Measurements from ENCODE around the gene HNRNPF.
A peak's percentile ranks its signal among the peaks of the same experiment; 100 is the strongest.

Gene HNRNPF

DNA sequence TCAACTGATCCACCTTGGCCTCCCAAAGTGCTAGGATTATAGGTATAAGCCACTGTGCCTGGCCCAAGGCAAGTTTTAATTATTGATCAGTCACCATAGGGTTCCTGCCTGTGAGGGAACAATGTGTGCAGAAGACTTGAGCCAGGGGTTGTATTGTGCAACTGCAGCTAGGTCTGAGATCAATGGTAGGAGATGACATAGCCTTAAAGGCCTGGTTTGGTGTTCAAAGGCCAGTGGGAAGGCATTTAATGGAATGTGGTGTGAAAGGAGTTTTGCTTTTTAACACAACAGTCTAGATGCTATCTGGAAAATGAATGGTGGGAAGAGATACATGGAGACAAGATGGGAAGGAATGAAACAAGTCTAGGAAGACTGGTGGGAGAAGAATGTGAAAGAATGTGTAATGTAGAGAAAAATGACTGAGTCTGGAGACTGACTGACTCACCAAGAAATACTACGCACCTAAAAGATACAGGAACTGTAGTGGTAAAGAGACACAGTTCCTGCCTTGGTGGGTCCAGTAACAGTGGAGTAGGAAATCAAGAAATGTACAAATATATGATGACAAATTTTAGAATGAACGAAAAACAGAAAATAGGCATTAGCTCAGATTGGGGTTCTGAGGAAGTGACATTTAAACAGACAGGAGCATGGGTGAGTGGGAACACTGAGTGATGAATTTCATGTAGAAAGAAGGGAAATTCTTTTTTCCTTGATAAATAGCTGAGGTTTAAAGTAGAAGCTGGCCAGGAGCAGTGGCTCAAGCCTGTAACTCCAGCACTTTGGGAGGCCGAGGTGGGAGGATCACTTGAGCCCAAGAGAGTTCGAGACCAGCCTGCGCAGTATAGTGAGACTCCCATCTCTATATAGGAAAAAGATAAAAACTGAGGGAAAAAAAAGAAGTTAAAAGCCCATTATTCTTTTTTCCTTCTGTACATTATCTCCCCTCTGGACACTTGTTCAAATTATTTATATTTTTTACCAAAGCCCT lies 9.4 kb downstream of the HNRNPF start:
- no peak overlapping the region for H2AK5ac ChIP-seq (ENCODE audit: low read depth, low read length)
- no peak overlapping the region for H3K23ac ChIP-seq (ENCODE audit: low read depth, low read length, poor library complexity)
- peaks cover 0 to 79% of the 10 kb centered on the region in 2 donors for H3K36me3 ChIP-seq (replicated peaks in 1 of 2; ENCODE audit: control insufficient read depth in 2 of 2, insufficient read depth in 2 of 2, low read length in 2 of 2)
- H4K8ac ChIP-seq (ENCODE audit: low read depth, low read length): no peak overlapping the region
- H2BK5ac ChIP-seq (ENCODE audit: low read length): no peak overlapping the region
- no peak overlapping the region for H3K9ac ChIP-seq (ENCODE audit: low read depth, low read length, poor library complexity)
- H2BK12ac ChIP-seq (ENCODE audit: low read length): no peak overlapping the region
- no peak overlapping the region for H2BK120ac ChIP-seq (ENCODE audit: low read depth, low read length)
- H2BK15ac ChIP-seq (ENCODE audit: low read length): no peak overlapping the region
- no peak overlapping the region for H3K4ac ChIP-seq (ENCODE audit: low read length)
- H3K18ac ChIP-seq (ENCODE audit: low read length): no peak overlapping the region
- H3K27me3 ChIP-seq (ENCODE audit: control insufficient read depth in 3 of 3, insufficient read depth in 3 of 3, low read depth in 1 of 3, low read length in 3 of 3): no peaks in the 10 kb centered on the region
- H3K4me3 ChIP-seq (ENCODE audit: low read length in 2 of 2): no peak overlapping the region
- no peak overlapping the region for H3K14ac ChIP-seq (ENCODE audit: low read length)
- H3K4me2 ChIP-seq (ENCODE audit: insufficient read depth, low read length, poor library complexity, severe bottlenecking): no peak overlapping the region
- H4K91ac ChIP-seq (ENCODE audit: low read depth, low read length, poor library complexity): no peak overlapping the region
- peaks cover 0 to 11% of the 10 kb centered on the region in 2 donors for H3K9me3 ChIP-seq (replicated peaks in 1 of 2; ENCODE audit: control insufficient read depth in 2 of 2, insufficient read depth in 1 of 2, low read depth in 1 of 2, low read length in 2 of 2)
- H3K79me1 ChIP-seq (ENCODE audit: low read depth, low read length): peaks cover 7% of the 10 kb centered on the region
- peaks cover 13 to 15% of the 10 kb centered on the region in 2 donors for H3K4me1 ChIP-seq (ENCODE audit: control insufficient read depth in 2 of 2, insufficient read depth in 1 of 2, low read depth in 1 of 2, low read length in 2 of 2)
- no peak for DNase-seq (ENCODE audit: low spot score)
- WGBS, 2 donors (ENCODE audit: extremely low coverage in 2 of 2, insufficient read length in 2 of 2, insufficient replicate concordance in 1 of 2): no CpG with 5 or more reads among the region's 5 CpGs
- H2AFZ ChIP-seq (ENCODE audit: low read length): no peak overlapping the region
- no peak overlapping the region for H3K27ac ChIP-seq (replicated peaks; ENCODE audit: low read length)

DNA sequence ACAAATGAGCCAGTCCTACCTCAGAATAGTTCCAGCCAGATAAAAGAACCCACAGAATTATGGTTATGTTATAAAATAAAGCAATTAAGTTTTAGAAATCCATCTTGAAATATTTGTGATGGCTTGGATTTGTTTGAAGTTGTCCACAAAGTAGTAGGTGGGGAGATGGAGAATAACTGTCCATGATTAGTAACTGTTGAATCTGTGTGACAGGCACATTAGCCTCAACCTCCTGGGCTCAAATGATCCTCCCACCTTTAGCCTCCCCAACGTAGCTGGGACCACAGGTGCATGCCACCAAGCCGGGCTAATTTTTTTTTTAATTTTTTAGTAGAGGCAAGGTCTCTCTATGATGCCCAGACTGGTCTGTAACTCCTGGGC lies 10.1 kb downstream of the HNRNPF start:
- Histone ChIP-seq H3K18ac (ENCODE audit: low read length) (no peak overlapping the region), H3K4me1 (ENCODE audit: control insufficient read depth in 2 of 2, insufficient read depth in 1 of 2, low read depth in 1 of 2, low read length in 2 of 2) (peaks cover 13 to 15% of the 10 kb centered on the region in 2 donors), H2BK15ac (ENCODE audit: low read length) (no peak overlapping the region), H3K23ac (ENCODE audit: low read depth, low read length, poor library complexity) (no peak overlapping the region), H2BK12ac (ENCODE audit: low read length) (no peak overlapping the region), H2AK5ac (ENCODE audit: low read depth, low read length) (no peak overlapping the region), H4K91ac (ENCODE audit: low read depth, low read length, poor library complexity) (no peak overlapping the region), H3K36me3 (replicated peaks in 1 of 2; ENCODE audit: control insufficient read depth in 2 of 2, insufficient read depth in 2 of 2, low read length in 2 of 2) (peaks cover 1 to 79% of the 10 kb centered on the region in 2 donors), H3K79me1 (ENCODE audit: low read depth, low read length) (peaks cover 7% of the 10 kb centered on the region), H3K27ac (replicated peaks; ENCODE audit: low read length) (no peak overlapping the region), H4K8ac (ENCODE audit: low read depth, low read length) (no peak overlapping the region), H3K27me3 (ENCODE audit: control insufficient read depth in 3 of 3, insufficient read depth in 3 of 3, low read depth in 1 of 3, low read length in 3 of 3) (no peaks in the 10 kb centered on the region), H3K14ac (ENCODE audit: low read length) (no peak overlapping the region), H3K4me2 (ENCODE audit: insufficient read depth, low read length, poor library complexity, severe bottlenecking) (no peak overlapping the region), H2BK120ac (ENCODE audit: low read depth, low read length) (no peak overlapping the region), H3K4me3 (ENCODE audit: low read length in 2 of 2) (no peak overlapping the region), H2AFZ (ENCODE audit: low read length) (no peak overlapping the region), H2BK5ac (ENCODE audit: low read length) (no peak overlapping the region), H3K9me3 (replicated peaks in 1 of 2; ENCODE audit: control insufficient read depth in 2 of 2, insufficient read depth in 1 of 2, low read depth in 1 of 2, low read length in 2 of 2) (peaks cover 0 to 4% of the 10 kb centered on the region in 2 donors), H3K4ac (ENCODE audit: low read length) (no peak overlapping the region), H3K9ac (ENCODE audit: low read depth, low read length, poor library complexity) (no peak overlapping the region)
- no peak for DNase-seq (ENCODE audit: low spot score)
- WGBS, 2 donors (ENCODE audit: extremely low coverage in 2 of 2, insufficient read length in 2 of 2, insufficient replicate concordance in 1 of 2): no CpG with 5 or more reads among the region's 2 CpGs

DNA sequence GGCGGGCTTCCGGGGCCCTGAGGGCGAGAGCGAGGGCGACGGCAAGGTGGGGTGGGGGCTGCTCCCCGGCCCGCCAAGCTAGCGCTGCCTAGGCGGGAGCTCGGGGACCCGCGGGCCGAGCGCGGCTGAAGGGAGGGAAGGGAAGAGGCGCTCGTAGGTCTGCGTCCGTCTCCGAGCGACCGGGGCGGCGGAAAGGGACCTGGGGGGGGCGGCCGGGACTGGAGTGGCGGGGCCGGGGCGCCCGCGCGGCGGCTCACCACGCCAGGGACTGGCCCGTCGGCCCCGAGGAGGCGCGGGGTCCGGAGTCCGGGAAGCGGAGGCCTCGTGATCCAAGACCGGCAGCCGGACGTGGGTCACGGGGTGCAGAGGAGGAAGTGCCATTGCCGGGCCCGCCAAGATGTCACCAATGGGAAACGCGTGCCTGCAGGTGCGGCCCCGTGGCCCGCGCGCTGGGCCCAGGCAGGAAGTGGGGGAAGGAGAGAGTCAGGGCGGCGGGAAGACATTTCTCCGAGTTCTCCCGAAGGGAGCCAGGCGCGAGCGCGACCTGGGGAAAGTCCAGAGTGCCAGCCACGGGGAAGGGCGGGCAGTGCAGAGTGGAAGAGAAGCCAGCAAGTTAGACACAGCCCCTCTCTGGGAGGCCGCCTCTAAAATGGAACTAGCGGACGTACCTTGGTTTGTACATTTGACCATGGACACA lies 11.9 kb downstream of the HNRNPF start:
- H3K4me1 ChIP-seq (ENCODE audit: control insufficient read depth in 2 of 2, insufficient read depth in 1 of 2, low read depth in 1 of 2, low read length in 2 of 2): peaks cover 13% of the 10 kb centered on the region in 2 donors
- H4K8ac ChIP-seq (ENCODE audit: low read depth, low read length): no peak overlapping the region
- H3K27ac ChIP-seq (replicated peaks; ENCODE audit: low read length): peak overlapping the region; percentile 93
- H3K14ac ChIP-seq (ENCODE audit: low read length): no peak overlapping the region
- no CpG with 5 or more reads among the region's 70 CpGs for WGBS, 2 donors (ENCODE audit: extremely low coverage in 2 of 2, insufficient read length in 2 of 2, insufficient replicate concordance in 1 of 2)
- H2BK15ac ChIP-seq (ENCODE audit: low read length): no peak overlapping the region
- H3K36me3 ChIP-seq (replicated peaks in 1 of 2; ENCODE audit: control insufficient read depth in 2 of 2, insufficient read depth in 2 of 2, low read length in 2 of 2): peaks cover 10 to 79% of the 10 kb centered on the region in 2 donors
- H3K79me1 ChIP-seq (ENCODE audit: low read depth, low read length): peaks cover 7% of the 10 kb centered on the region
- peak overlapping the region; percentile 87 for H3K23ac ChIP-seq (ENCODE audit: low read depth, low read length, poor library complexity)
- H3K27me3 ChIP-seq (ENCODE audit: control insufficient read depth in 3 of 3, insufficient read depth in 3 of 3, low read depth in 1 of 3, low read length in 3 of 3): no peaks in the 10 kb centered on the region
- H2BK12ac ChIP-seq (ENCODE audit: low read length): no peak overlapping the region
- H4K91ac ChIP-seq (ENCODE audit: low read depth, low read length, poor library complexity): peak overlapping the region; percentile 66
- peak; percentile 79 for DNase-seq (ENCODE audit: low spot score)
- H3K9me3 ChIP-seq (replicated peaks in 1 of 2; ENCODE audit: control insufficient read depth in 2 of 2, insufficient read depth in 1 of 2, low read depth in 1 of 2, low read length in 2 of 2): no peaks in the 10 kb centered on the region
- peak overlapping the region; percentile 78 to 79 for H3K4me3 ChIP-seq (ENCODE audit: low read length in 2 of 2)
- peak overlapping the region; percentile 88 for H3K4me2 ChIP-seq (ENCODE audit: insufficient read depth, low read length, poor library complexity, severe bottlenecking)
- H2AFZ ChIP-seq (ENCODE audit: low read length): peak overlapping the region; percentile 81
- H3K18ac ChIP-seq (ENCODE audit: low read length): peak overlapping the region; percentile 97
- H2BK5ac ChIP-seq (ENCODE audit: low read length): peak overlapping the region; percentile 91
- no peak overlapping the region for H2AK5ac ChIP-seq (ENCODE audit: low read depth, low read length)
- H3K9ac ChIP-seq (ENCODE audit: low read depth, low read length, poor library complexity): peak overlapping the region; percentile 83
- H3K4ac ChIP-seq (ENCODE audit: low read length): no peak overlapping the region
- H2BK120ac ChIP-seq (ENCODE audit: low read depth, low read length): no peak overlapping the region
